Measurements from ENCODE around the gene NPAS2. TPM values are rescaled to one million over a fixed set of nuclear protein-coding genes. Genes with fewer than 3 reads are reported as not detected.

The NPAS2 gene
- total RNA-seq, 1 experiment from 2014 or later, result not detected

GRCh38 chr2:100818606-100819369 lies 1.2 kb upstream of the NPAS2 start:
- in situ Hi-C loops (cut with HindIII; ENCODE audit: low sequenced_read_pairs), result no loop called here
- peak; percentile 71 for DNase-seq (ENCODE audit: low spot score)

- in situ Hi-C loops (cut with HindIII; ENCODE audit: low sequenced_read_pairs), result no loop called here
- no peak for DNase-seq (ENCODE audit: low spot score)
Observed at GRCh38 chr2:100820273-100820522, 259 bp downstream of the NPAS2 start.

- DNase-seq (ENCODE audit: low spot score), result no peak
- in situ Hi-C loops (cut with HindIII; ENCODE audit: low sequenced_read_pairs), result no loop called here
Observed at GRCh38 chr2:100820523-100821254, 750 bp downstream of the NPAS2 start.

- in situ Hi-C loops (cut with HindIII; ENCODE audit: low sequenced_read_pairs), result no loop called here
- peak; percentile 54 for DNase-seq (ENCODE audit: low spot score)
Observed at GRCh38 chr2:100821255-100821910, 1.4 kb downstream of the NPAS2 start.

GRCh38 chr2:100821911-100822265 lies 1.9 kb downstream of the NPAS2 start:
- in situ Hi-C loops (cut with HindIII; ENCODE audit: low sequenced_read_pairs), result no loop called here

GRCh38 chr2:100822587-100823248 lies 2.8 kb downstream of the NPAS2 start:
- in situ Hi-C loops (cut with HindIII; ENCODE audit: low sequenced_read_pairs), result no loop called here
- DNase-seq (ENCODE audit: low spot score), result peak; percentile 61

More at GRCh38 chr2:100821911-100822265, 1.9 kb downstream of the NPAS2 start:
- no peak for DNase-seq (ENCODE audit: low spot score)

GRCh38 chr2:100823665-100824438 lies 3.9 kb downstream of the NPAS2 start:
- DNase-seq (ENCODE audit: low spot score), result no peak
- in situ Hi-C loops (cut with HindIII; ENCODE audit: low sequenced_read_pairs), result no loop called here

GRCh38 chr2:100824842-100825241 lies 4.9 kb downstream of the NPAS2 start:
- in situ Hi-C loops (cut with HindIII; ENCODE audit: low sequenced_read_pairs), result no loop called here

GRCh38 chr2:100826494-100826893 lies 6.6 kb downstream of the NPAS2 start:
- in situ Hi-C loops (cut with HindIII; ENCODE audit: low sequenced_read_pairs), result no loop called here
- DNase-seq (ENCODE audit: low spot score), result no peak

More at GRCh38 chr2:100824842-100825241, 4.9 kb downstream of the NPAS2 start:
- DNase-seq (ENCODE audit: low spot score), result no peak

- in situ Hi-C loops (cut with HindIII; ENCODE audit: low sequenced_read_pairs), result no loop called here
- no peak for DNase-seq (ENCODE audit: low spot score)
Observed at GRCh38 chr2:100831158-100831750, 11.3 kb downstream of the NPAS2 start.

- no peak for DNase-seq (ENCODE audit: low spot score)
- in situ Hi-C loops (cut with HindIII; ENCODE audit: low sequenced_read_pairs), result no loop called here
Observed at GRCh38 chr2:100831831-100832230, 11.9 kb downstream of the NPAS2 start.

GRCh38 chr2:100832885-100833284 lies 12.9 kb downstream of the NPAS2 start:
- DNase-seq (ENCODE audit: low spot score), result no peak
- in situ Hi-C loops (cut with HindIII; ENCODE audit: low sequenced_read_pairs), result no loop called here

GRCh38 chr2:100833331-100833730 lies 13.4 kb downstream of the NPAS2 start:
- DNase-seq (ENCODE audit: low spot score), result no peak
- in situ Hi-C loops (cut with HindIII; ENCODE audit: low sequenced_read_pairs), result no loop called here

- DNase-seq (ENCODE audit: low spot score), result no peak
- in situ Hi-C loops (cut with HindIII; ENCODE audit: low sequenced_read_pairs), result no loop called here
Observed at GRCh38 chr2:100834221-100834620, 14.3 kb downstream of the NPAS2 start.

- in situ Hi-C loops (cut with HindIII; ENCODE audit: low sequenced_read_pairs), result no loop called here
- no peak for DNase-seq (ENCODE audit: low spot score)
Observed at GRCh38 chr2:100835006-100835659, 15.2 kb downstream of the NPAS2 start.

GRCh38 chr2:100840519-100840918 lies 20.6 kb downstream of the NPAS2 start:
- DNase-seq (ENCODE audit: low spot score), result no peak
- in situ Hi-C loops (cut with HindIII; ENCODE audit: low sequenced_read_pairs), result no loop called here

GRCh38 chr2:100842241-100842922 lies 22.4 kb downstream of the NPAS2 start:
- DNase-seq (ENCODE audit: low spot score), result no peak
- in situ Hi-C loops (cut with HindIII; ENCODE audit: low sequenced_read_pairs), result no loop called here

GRCh38 chr2:100844514-100844913 lies 24.6 kb downstream of the NPAS2 start:
- DNase-seq (ENCODE audit: low spot score), result no peak
- in situ Hi-C loops (cut with HindIII; ENCODE audit: low sequenced_read_pairs), result no loop called here

Measured in G401 (cell line).